ENCODE data around the gene DGKB. TPM values are rescaled to one million over a fixed set of nuclear protein-coding genes. Genes with fewer than 3 reads are reported as not detected.

DGKB gene
- total and polyA plus RNA-seq, 2 experiments from 2014 or later, result 0.28 to 1.7 TPM

GRCh38 chr7:14457568-14458453 lies 444.7 kb downstream of the DGKB start:
- H2AFZ ChIP-seq, result no peak overlapping the region
- no peaks in the 10 kb centered on the region for H4K20me1 ChIP-seq (ENCODE audit: insufficient read depth, poor library complexity, severe bottlenecking)
- WGBS (ENCODE audit: low lambda C conversion rate, missing lambda C conversion rate), result 26% methylated on average over 13 of the region's 13 CpGs
- no peaks in the 10 kb centered on the region for H3K9me2 ChIP-seq (replicated peaks; ENCODE audit: insufficient read depth)
- H3K27me3 ChIP-seq, result no peaks in the 10 kb centered on the region
- peaks cover 3% of the 10 kb centered on the region for H3K4me1 ChIP-seq (ENCODE audit: insufficient read depth)
- H3K27ac ChIP-seq, result no peak overlapping the region
- no peaks in the 10 kb centered on the region for H3K36me3 ChIP-seq (replicated peaks; ENCODE audit: insufficient read depth, low read depth)
- H3K9me3 ChIP-seq (ENCODE audit: low read depth), result no peaks in the 10 kb centered on the region
- H3K4me2 ChIP-seq, result peak overlapping the region; percentile 68
- H3K79me2 ChIP-seq, result no peaks in the 10 kb centered on the region
- no peak overlapping the region for H3K4me3 ChIP-seq
- peak; percentile 93 for DNase-seq (ENCODE audit: low spot score)
- TF ChIP-seq CTCF (IDR thresholded peaks at IDR 0.05; ENCODE audit: poor library complexity) (peak; percentile 92), EZH2phosphoT487 (IDR thresholded peaks at IDR 0.05; ENCODE audit: low read depth, severe bottlenecking, unreplicated experiment) (no peak), EZH2 (IDR thresholded peaks at IDR 0.05; ENCODE audit: borderline replicate concordance) (no peak)

GRCh38 chr7:14449291-14449690 lies 453.3 kb downstream of the DGKB start:
- TF ChIP-seq EZH2 (IDR thresholded peaks at IDR 0.05; ENCODE audit: borderline replicate concordance), result no peak
- TF ChIP-seq CTCF (IDR thresholded peaks at IDR 0.05; ENCODE audit: poor library complexity), result no peak
- no peak for TF ChIP-seq EZH2phosphoT487 (IDR thresholded peaks at IDR 0.05; ENCODE audit: low read depth, severe bottlenecking, unreplicated experiment)
- no peaks in the 10 kb centered on the region for H3K9me3 ChIP-seq (ENCODE audit: low read depth)
- no peak overlapping the region for H3K4me3 ChIP-seq

GRCh38 chr7:14446829-14447228 lies 455.7 kb downstream of the DGKB start:
- no peak for DNase-seq (ENCODE audit: low spot score)
- peak overlapping the region; percentile 48 for H3K4me2 ChIP-seq
- no peaks in the 10 kb centered on the region for H3K27me3 ChIP-seq
- no peaks in the 10 kb centered on the region for H4K20me1 ChIP-seq (ENCODE audit: insufficient read depth, poor library complexity, severe bottlenecking)
- peak overlapping the region; percentile 39 for H2AFZ ChIP-seq
- TF ChIP-seq EZH2phosphoT487 (IDR thresholded peaks at IDR 0.05; ENCODE audit: low read depth, severe bottlenecking, unreplicated experiment) (no peak), CTCF (IDR thresholded peaks at IDR 0.05; ENCODE audit: poor library complexity) (no peak), EZH2 (IDR thresholded peaks at IDR 0.05; ENCODE audit: borderline replicate concordance) (no peak)
- peaks cover 3% of the 10 kb centered on the region for H3K4me1 ChIP-seq (ENCODE audit: insufficient read depth)
- H3K4me3 ChIP-seq, result no peak overlapping the region
- H3K36me3 ChIP-seq (replicated peaks; ENCODE audit: insufficient read depth, low read depth), result no peaks in the 10 kb centered on the region
- no peaks in the 10 kb centered on the region for H3K79me2 ChIP-seq
- peak overlapping the region; percentile 68 for H3K27ac ChIP-seq
- WGBS (ENCODE audit: low lambda C conversion rate, missing lambda C conversion rate), result 71% methylated on average over 3 of the region's 3 CpGs
- H3K9me3 ChIP-seq (ENCODE audit: low read depth), result no peaks in the 10 kb centered on the region
- no peaks in the 10 kb centered on the region for H3K9me2 ChIP-seq (replicated peaks; ENCODE audit: insufficient read depth)

More at GRCh38 chr7:14449291-14449690, 453.3 kb downstream of the DGKB start:
- WGBS (ENCODE audit: low lambda C conversion rate, missing lambda C conversion rate), result 85% methylated on average over 4 of the region's 4 CpGs
- H3K27me3 ChIP-seq, result no peaks in the 10 kb centered on the region
- H3K27ac ChIP-seq, result no peak overlapping the region
- no peak for DNase-seq (ENCODE audit: low spot score)
- H2AFZ ChIP-seq, result no peak overlapping the region
- no peaks in the 10 kb centered on the region for H4K20me1 ChIP-seq (ENCODE audit: insufficient read depth, poor library complexity, severe bottlenecking)
- H3K4me1 ChIP-seq (ENCODE audit: insufficient read depth), result peaks cover 3% of the 10 kb centered on the region
- H3K36me3 ChIP-seq (replicated peaks; ENCODE audit: insufficient read depth, low read depth), result no peaks in the 10 kb centered on the region
- H3K79me2 ChIP-seq, result no peaks in the 10 kb centered on the region
- H3K4me2 ChIP-seq, result no peak overlapping the region
- H3K9me2 ChIP-seq (replicated peaks; ENCODE audit: insufficient read depth), result no peaks in the 10 kb centered on the region
